Memory B cell (primary cell): ENCODE data around the gene PTPRD.
"Not testable (repeated sequence)": the region's sequence is repeated elsewhere in the genome, so short reads cannot be mapped to it uniquely, and the experiment has no call there.

Source experiments
- ATAC-seq: fragments of 150-1000 bp; cut with Tn5 transposase; 2 replicates; pipeline ENCODE4 v1.10.0; 2021; ENCODE audit warnings: low read depth, mild to moderate bottlenecking, moderate library complexity
- DNase-seq, 2 donors: peaks; one replicate each; pipeline ENCODE4 v3.0.0; 2022; ENCODE audit warnings: low spot score in 2 of 2
- H3K27ac Mint-ChIP-seq: one replicate; pipeline ENCODE4 v1.8.0; 2022; ENCODE audit warnings: mild to moderate bottlenecking, moderate library complexity, mixed read lengths
- H3K27me3 Mint-ChIP-seq: one replicate; pipeline ENCODE4 v1.8.0; 2022; ENCODE audit warnings: mixed read lengths
- H3K36me3 Mint-ChIP-seq: one replicate; pipeline ENCODE4 v1.8.0; 2022; ENCODE audit warnings: mild to moderate bottlenecking, mixed read lengths
- H3K4me1 Mint-ChIP-seq: one replicate; pipeline ENCODE4 v1.8.0; 2022; ENCODE audit warnings: mixed read lengths
- H3K4me3 Mint-ChIP-seq: one replicate; pipeline ENCODE4 v1.8.0; 2022; ENCODE audit warnings: mild to moderate bottlenecking, moderate library complexity, mixed read lengths
- H3K9me3 Mint-ChIP-seq: one replicate; pipeline ENCODE4 v1.8.0; 2022; ENCODE audit warnings: mixed read lengths

PTPRD gene

GRCh38 chr9:10434412-10434811 is 178.4 kb downstream of the PTPRD start:
- no peak for DNase-seq
- Mint-ChIP-seq H3K27me3 (no peaks in the 10 kb centered on the region), H3K27ac (no peak overlapping the region), H3K4me1 (no peaks in the 10 kb centered on the region), H3K9me3 (peaks cover 3% of the 10 kb centered on the region), H3K36me3 (no peaks in the 10 kb centered on the region), H3K4me3 (no peak overlapping the region)
- ATAC-seq = no peak

DNA sequence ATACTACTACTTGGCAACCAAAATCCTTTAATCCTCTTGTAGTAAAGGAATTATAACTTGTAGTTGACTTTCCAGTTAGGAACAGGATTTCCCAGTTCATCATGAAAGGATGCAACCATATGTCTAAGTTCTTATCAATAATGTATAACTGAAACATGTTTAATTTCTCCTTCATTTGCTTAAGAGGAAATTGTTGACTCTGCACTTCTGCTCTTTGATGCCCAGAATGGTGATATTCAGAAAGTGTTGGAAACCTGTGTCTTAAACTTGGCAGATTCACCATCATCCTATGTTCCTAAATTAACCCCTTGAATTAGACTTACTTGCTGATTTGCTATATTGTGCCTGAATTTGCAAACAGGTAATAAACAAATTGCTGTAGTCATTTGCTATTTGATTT is 201.5 kb downstream of the PTPRD start:
- ATAC-seq = no peak
- DNase-seq = no peak
- Mint-ChIP-seq H3K4me1 (no peaks in the 10 kb centered on the region), H3K36me3 (no peaks in the 10 kb centered on the region), H3K27me3 (no peaks in the 10 kb centered on the region), H3K9me3 (peaks cover 9% of the 10 kb centered on the region), H3K4me3 (no peak overlapping the region), H3K27ac (no peak overlapping the region)

DNA sequence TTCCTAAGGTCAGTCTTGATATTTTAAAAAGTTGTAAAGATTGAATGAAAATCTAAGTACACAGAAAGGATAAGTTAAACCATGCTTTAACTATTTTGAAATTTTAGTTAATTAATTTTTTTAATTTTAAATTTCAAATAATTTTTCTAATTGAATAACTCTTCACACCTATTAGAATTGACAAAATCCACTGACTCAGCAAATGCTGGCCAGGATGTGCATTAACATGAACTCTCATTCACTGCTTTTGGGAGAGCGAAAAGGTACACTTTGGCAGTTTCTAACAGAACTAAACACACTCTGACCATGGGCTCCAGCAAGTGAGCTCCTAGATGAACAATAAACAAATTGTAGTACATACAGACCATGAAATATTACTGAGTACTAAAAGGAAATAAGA is 209.5 kb downstream of the PTPRD start:
- no peaks in the 10 kb centered on the region for H3K36me3 Mint-ChIP-seq
- no peak overlapping the region for H3K4me3 Mint-ChIP-seq
- no peak for DNase-seq
- no peak overlapping the region for H3K27ac Mint-ChIP-seq
- H3K9me3 Mint-ChIP-seq = peaks cover 3% of the 10 kb centered on the region
- H3K27me3 Mint-ChIP-seq = no peaks in the 10 kb centered on the region
- ATAC-seq = no peak
- no peaks in the 10 kb centered on the region for H3K4me1 Mint-ChIP-seq

- H3K4me1 Mint-ChIP-seq = no peaks in the 10 kb centered on the region
Observed at GRCh38 chr9:10396615-10397014, 216.2 kb downstream of the PTPRD start.

DNA sequence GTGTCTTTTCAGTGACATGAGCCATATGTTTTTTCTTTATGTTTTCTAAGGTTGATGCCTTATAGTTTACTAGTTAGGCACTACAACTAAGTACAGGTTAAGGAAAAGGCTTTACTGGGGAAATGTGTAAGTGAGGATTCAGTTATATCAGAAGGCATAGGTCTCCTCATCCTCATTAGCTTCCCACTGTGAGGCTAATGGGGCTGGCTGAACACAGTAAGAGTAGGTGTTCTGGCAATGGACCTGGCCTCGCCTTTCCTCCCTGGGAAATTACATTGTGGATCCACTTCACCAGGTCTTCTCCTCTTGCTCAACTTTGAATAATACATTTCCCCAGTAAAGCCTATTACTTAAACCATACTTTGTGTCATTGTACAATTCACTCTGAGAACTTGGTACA is 225.5 kb downstream of the PTPRD start:
- no peaks in the 10 kb centered on the region for H3K27me3 Mint-ChIP-seq
- peaks cover 5% of the 10 kb centered on the region for H3K9me3 Mint-ChIP-seq
- DNase-seq (no peak), ATAC-seq (no peak)
- H3K36me3 Mint-ChIP-seq = no peaks in the 10 kb centered on the region
- no peak overlapping the region for H3K27ac Mint-ChIP-seq
- no peak overlapping the region for H3K4me3 Mint-ChIP-seq
- no peaks in the 10 kb centered on the region for H3K4me1 Mint-ChIP-seq

More at GRCh38 chr9:10396615-10397014, 216.2 kb downstream of the PTPRD start:
- H3K4me3 Mint-ChIP-seq = no peak overlapping the region
- no peak overlapping the region for H3K27ac Mint-ChIP-seq
- ATAC-seq (no peak), DNase-seq (no peak)
- H3K27me3 Mint-ChIP-seq = no peaks in the 10 kb centered on the region
- H3K9me3 Mint-ChIP-seq = no peaks in the 10 kb centered on the region
- H3K36me3 Mint-ChIP-seq = no peaks in the 10 kb centered on the region

DNA sequence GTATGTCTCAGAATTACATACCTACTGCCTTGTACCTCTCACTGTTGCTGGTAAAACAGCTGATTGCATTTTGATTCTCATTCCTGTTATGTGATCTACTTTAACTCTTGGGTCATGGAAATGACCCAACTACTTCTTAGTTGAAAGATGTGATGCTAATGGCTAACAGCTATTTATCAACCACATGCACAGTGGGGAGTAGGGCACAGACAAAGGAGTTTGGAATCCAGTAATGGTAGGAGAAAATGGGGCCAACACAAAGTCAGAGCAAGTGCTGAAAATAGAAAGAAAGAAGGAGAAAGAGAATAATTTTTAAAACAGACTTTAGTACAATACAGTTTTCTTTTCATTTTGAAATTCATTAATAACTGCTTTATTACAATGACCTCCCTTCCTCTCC is 241.0 kb downstream of the PTPRD start:
- ATAC-seq (no peak), DNase-seq (no peak)
- H3K9me3 Mint-ChIP-seq = no peaks in the 10 kb centered on the region
- H3K4me3 Mint-ChIP-seq = no peak overlapping the region
- H3K36me3 Mint-ChIP-seq = no peaks in the 10 kb centered on the region
- H3K27ac Mint-ChIP-seq = no peak overlapping the region
- H3K4me1 Mint-ChIP-seq = no peaks in the 10 kb centered on the region
- H3K27me3 Mint-ChIP-seq = no peaks in the 10 kb centered on the region

DNA sequence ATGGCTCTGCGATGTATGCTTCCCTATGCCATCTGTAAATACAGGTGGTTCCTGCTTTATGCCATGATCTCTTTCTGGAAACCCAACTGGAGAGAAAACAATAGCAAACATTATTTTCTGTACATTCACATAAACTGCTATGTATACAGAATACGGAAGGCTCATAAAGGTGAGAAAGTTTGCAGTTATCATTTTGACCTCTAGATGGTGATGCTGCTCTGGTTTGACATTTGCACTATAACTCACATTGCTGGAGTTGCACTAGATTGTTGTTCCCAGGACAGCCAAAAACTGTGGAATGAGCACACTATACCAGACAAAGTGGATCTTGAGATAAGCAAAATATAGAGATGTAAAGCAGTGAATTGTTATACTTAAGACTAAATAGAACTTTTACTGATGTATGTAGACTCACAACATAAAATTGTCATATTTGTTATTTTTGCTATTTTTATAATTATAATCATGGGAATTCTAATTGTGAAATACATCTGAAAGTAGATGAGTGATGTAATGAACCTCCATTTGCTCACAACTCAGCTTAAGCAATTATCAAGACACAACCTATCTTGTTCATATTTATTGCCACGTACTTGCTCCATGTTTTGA is 246.5 kb downstream of the PTPRD start:
- ATAC-seq (no peak), DNase-seq (no peak)
- no peak overlapping the region for H3K4me3 Mint-ChIP-seq
- H3K36me3 Mint-ChIP-seq = no peaks in the 10 kb centered on the region
- H3K27ac Mint-ChIP-seq = no peak overlapping the region
- H3K4me1 Mint-ChIP-seq = no peaks in the 10 kb centered on the region
- H3K9me3 Mint-ChIP-seq = no peaks in the 10 kb centered on the region
- H3K27me3 Mint-ChIP-seq = peaks cover 1% of the 10 kb centered on the region

DNA sequence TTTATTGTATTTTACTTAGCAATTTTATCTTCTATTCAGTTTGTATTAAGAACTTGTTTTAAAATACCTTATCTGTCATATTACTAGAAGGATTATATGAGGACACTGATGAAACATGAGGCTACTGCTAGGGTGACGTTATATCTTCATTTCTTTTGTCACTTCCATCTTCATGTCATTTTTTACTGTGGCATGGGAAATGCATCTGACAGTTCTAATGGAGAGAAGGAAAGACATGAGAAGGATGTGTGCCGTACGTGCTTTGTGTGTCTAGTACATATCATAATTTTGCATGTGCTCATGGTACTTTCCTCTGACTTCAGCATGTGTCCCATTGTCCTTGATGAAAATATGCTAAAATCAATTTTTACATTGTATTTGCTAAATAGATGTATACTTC is 258.2 kb downstream of the PTPRD start:
- Mint-ChIP-seq H3K4me3 (no peak overlapping the region), H3K9me3 (no peaks in the 10 kb centered on the region), H3K4me1 (no peaks in the 10 kb centered on the region), H3K36me3 (no peaks in the 10 kb centered on the region), H3K27ac (no peak overlapping the region), H3K27me3 (no peaks in the 10 kb centered on the region)
- DNase-seq (no peak), ATAC-seq (no peak)

DNA sequence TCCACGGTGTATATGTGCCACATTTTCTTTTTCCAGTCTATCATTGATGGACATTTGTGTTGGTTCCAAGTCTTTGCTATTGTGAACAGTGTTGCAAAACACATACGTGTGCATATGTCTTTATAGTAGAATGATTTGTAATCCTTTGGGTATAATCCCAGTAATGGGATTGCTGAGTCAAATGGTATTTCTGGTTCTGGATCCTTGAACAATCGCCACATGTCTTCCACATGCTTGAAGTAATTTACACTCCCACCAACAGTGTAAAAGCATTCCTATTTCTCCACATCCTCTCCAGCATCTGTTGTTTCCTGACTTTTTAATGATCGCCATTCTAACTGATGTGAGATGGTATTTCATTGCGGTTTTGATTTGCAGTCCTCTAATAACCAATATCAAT is 267.2 kb downstream of the PTPRD start:
- H3K9me3 Mint-ChIP-seq, H3K36me3 Mint-ChIP-seq, H3K4me3 Mint-ChIP-seq, ATAC-seq, H3K27ac Mint-ChIP-seq, DNase-seq, H3K27me3 Mint-ChIP-seq, H3K4me1 Mint-ChIP-seq: not testable (repeated sequence)

DNA sequence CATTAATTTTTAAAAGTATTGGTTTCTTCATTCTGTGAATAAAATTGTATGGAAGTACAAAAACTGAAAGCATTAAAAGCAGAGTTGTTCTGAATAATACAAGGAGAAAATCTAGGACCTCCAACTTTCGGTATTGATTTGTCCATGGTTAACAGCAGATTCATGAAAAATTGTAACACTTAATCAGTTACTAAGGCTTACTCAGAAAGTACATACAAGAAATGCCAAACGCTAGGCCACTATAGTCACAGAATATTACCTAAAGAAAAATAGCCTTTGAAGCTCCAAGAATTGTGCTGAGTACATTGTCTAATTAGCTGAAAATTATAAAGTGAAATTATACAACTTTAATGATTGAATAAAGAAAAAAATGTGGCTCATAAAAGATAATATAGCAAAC is 271.7 kb downstream of the PTPRD start:
- DNase-seq (no peak), ATAC-seq (no peak)
- Mint-ChIP-seq H3K4me3 (no peak overlapping the region), H3K27me3 (no peaks in the 10 kb centered on the region), H3K36me3 (no peaks in the 10 kb centered on the region), H3K4me1 (no peaks in the 10 kb centered on the region), H3K9me3 (peaks cover 2% of the 10 kb centered on the region), H3K27ac (no peak overlapping the region)

DNA sequence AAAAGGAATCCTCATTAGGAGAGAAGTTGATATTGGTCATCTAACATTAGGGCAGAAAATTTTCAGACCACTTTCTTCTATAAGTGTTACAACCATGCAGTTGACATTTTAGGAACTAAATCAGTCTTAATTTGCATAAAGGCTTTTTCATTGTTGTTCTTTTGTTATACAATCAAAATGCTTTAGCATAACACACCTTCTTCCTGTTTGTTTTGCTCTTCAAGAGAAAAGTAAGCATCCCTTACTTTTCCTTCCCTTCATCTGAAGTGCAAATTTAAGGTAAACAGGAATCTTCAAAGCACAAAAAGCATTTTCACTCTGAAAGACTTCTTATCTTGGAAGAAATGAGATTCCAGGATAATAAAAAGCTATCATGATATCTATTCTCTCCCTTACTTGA is 273.6 kb downstream of the PTPRD start:
- no peak for DNase-seq
- Mint-ChIP-seq H3K4me1 (no peaks in the 10 kb centered on the region), H3K4me3 (no peak overlapping the region), H3K27me3 (no peaks in the 10 kb centered on the region), H3K9me3 (peaks cover 3% of the 10 kb centered on the region), H3K27ac (no peak overlapping the region), H3K36me3 (no peaks in the 10 kb centered on the region)
- ATAC-seq = no peak

- Mint-ChIP-seq H3K9me3 (peaks cover 2% of the 10 kb centered on the region), H3K4me1 (no peaks in the 10 kb centered on the region), H3K27me3 (no peaks in the 10 kb centered on the region), H3K27ac (no peak overlapping the region), H3K36me3 (no peaks in the 10 kb centered on the region), H3K4me3 (no peak overlapping the region)
- ATAC-seq (no peak), DNase-seq (no peak)
Observed at GRCh38 chr9:10331157-10331556, 281.6 kb downstream of the PTPRD start.

DNA sequence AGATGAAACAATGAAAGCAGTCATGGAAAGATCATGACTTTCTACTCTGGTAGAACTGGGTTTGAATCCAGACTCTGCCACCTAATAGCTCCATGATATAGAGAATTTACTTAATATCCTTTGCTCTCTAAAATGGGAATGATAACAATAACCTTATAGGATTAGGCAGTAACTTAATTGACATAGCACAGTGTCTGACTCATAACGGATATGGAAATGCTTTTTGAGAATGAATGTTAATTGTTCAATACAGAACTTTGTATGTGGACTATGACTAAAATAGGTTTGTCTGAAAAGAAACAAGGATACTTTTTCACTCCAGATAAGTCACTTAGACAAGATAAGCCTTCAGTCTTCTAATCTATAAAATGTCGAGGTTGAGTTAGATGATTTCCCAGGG is 330.7 kb downstream of the PTPRD start:
- Mint-ChIP-seq H3K36me3 (no peaks in the 10 kb centered on the region), H3K4me3 (no peak overlapping the region), H3K27ac (no peak overlapping the region), H3K27me3 (no peaks in the 10 kb centered on the region), H3K4me1 (no peaks in the 10 kb centered on the region), H3K9me3 (no peaks in the 10 kb centered on the region)
- DNase-seq (no peak), ATAC-seq (no peak)

DNA sequence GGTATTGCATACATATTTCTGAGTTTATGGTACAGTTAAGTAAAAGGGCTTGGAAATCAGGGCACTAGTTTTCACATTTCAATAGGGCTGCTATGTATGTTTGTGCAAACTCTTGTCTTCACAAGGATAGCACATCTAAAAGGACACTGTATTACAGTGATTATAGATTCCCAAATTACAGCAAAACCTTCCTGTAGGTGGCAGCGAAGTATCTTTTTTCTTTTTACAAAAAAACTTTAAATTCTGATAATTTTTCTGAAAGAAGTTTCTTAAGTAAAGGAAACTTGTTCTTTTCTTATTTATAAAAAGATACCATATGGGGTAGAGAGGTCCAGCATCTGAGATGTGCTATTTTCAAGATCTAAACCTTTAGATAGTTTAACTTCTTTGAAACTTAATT is 337.8 kb downstream of the PTPRD start:
- Mint-ChIP-seq H3K36me3 (no peaks in the 10 kb centered on the region), H3K4me1 (no peaks in the 10 kb centered on the region), H3K27ac (no peak overlapping the region), H3K27me3 (no peaks in the 10 kb centered on the region), H3K9me3 (no peaks in the 10 kb centered on the region), H3K4me3 (no peak overlapping the region)
- ATAC-seq (no peak), DNase-seq (no peak)

DNA sequence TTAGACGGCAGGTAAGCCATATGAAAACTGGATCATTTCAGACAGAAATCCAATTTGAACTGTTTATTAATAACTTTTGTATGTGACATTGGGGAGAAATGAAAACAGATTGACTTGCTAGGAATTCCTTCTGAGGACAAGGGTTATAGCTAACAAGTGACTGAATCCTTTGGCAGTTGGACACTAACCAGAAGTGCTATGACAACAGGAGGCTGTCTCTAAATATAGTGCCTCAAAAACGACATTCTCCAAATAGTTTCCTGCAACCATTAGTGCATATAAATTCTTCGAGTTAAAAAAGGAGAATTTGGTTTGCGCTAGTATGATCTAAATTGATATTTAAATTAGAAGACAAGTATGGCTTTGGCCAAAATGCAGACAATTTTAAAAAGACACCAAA is 338.6 kb downstream of the PTPRD start:
- no peaks in the 10 kb centered on the region for H3K36me3 Mint-ChIP-seq
- H3K4me1 Mint-ChIP-seq = no peaks in the 10 kb centered on the region
- DNase-seq (no peak), ATAC-seq (no peak)
- H3K4me3 Mint-ChIP-seq = no peak overlapping the region
- H3K9me3 Mint-ChIP-seq = no peaks in the 10 kb centered on the region
- H3K27me3 Mint-ChIP-seq = no peaks in the 10 kb centered on the region
- H3K27ac Mint-ChIP-seq = no peak overlapping the region
